ENCODE results near the gene PRDM1.

The PRDM1 gene

DNA sequence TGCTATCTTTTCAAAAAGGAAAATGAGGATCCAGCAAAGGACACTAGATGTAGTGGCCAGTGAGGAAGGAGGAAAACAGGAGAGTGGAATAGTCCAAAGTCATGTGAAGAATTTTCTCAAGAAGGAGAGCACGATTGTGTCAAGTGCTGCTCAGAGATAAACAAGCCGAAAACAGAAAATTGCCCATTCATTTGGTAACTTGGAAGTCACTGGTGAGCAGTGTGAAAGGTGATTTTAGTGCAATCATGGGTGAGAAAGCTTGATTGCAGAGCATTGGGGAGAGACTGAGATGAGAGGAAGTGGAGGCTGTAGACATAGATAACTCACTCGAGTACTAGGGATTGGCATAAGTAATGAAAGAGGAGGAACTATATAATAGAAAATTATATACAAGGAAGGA, 26.0 kb upstream of the PRDM1 start:
- H2AFZ ChIP-seq (ENCODE audit: low read length): no peak overlapping the region
- peaks cover 8% of the 10 kb centered on the region for H3K4me1 ChIP-seq (ENCODE audit: insufficient read depth, low read length, poor library complexity, severe bottlenecking)
- no peaks in the 10 kb centered on the region for H3F3A ChIP-seq (ENCODE audit: low read depth)
- H3K36me3 ChIP-seq (ENCODE audit: insufficient read depth, low read length): no peaks in the 10 kb centered on the region
- H3K9me2 ChIP-seq (replicated peaks; ENCODE audit: low read depth, low read length): no peaks in the 10 kb centered on the region
- H3K79me2 ChIP-seq (ENCODE audit: insufficient read depth, low read length): no peaks in the 10 kb centered on the region
- no peak overlapping the region for H3K4me3 ChIP-seq (ENCODE audit: low read length, poor library complexity, severe bottlenecking)
- H4K20me1 ChIP-seq (ENCODE audit: insufficient read depth, low read length, poor library complexity, severe bottlenecking): no peaks in the 10 kb centered on the region
- H3K4me2 ChIP-seq (ENCODE audit: low read depth, low read length, poor library complexity, severe bottlenecking): no peak overlapping the region
- no peak overlapping the region for H3K9ac ChIP-seq (ENCODE audit: low read depth, low read length, poor library complexity, severe bottlenecking)
- H3K27me3 ChIP-seq (ENCODE audit: insufficient read depth, low read length, poor library complexity, severe bottlenecking): peaks cover 37% of the 10 kb centered on the region
- no peak for TF ChIP-seq EZH2phosphoT487 (IDR thresholded peaks at IDR 0.05; ENCODE audit: borderline replicate concordance)
- TF ChIP-seq, protein P1, sequence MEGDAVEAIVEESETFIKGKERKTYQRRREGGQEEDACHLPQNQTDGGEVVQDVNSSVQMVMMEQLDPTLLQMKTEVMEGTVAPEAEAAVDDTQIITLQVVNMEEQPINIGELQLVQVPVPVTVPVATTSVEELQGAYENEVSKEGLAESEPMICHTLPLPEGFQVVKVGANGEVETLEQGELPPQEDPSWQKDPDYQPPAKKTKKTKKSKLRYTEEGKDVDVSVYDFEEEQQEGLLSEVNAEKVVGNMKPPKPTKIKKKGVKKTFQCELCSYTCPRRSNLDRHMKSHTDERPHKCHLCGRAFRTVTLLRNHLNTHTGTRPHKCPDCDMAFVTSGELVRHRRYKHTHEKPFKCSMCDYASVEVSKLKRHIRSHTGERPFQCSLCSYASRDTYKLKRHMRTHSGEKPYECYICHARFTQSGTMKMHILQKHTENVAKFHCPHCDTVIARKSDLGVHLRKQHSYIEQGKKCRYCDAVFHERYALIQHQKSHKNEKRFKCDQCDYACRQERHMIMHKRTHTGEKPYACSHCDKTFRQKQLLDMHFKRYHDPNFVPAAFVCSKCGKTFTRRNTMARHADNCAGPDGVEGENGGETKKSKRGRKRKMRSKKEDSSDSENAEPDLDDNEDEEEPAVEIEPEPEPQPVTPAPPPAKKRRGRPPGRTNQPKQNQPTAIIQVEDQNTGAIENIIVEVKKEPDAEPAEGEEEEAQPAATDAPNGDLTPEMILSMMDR (conservative IDR thresholded peaks at IDR 0.05; ENCODE audit: low read length): no peak
- no peaks in the 10 kb centered on the region for H3K9me3 ChIP-seq (ENCODE audit: insufficient read depth, low read depth, low read length)

- Histone ChIP-seq H3K9ac (ENCODE audit: low read depth, low read length, poor library complexity, severe bottlenecking) (no peak overlapping the region), H3F3A (ENCODE audit: low read depth) (no peaks in the 10 kb centered on the region), H3K9me3 (ENCODE audit: insufficient read depth, low read depth, low read length) (no peaks in the 10 kb centered on the region), H3K36me3 (ENCODE audit: insufficient read depth, low read length) (no peaks in the 10 kb centered on the region), H3K9me2 (replicated peaks; ENCODE audit: low read depth, low read length) (no peaks in the 10 kb centered on the region), H3K27me3 (ENCODE audit: insufficient read depth, low read length, poor library complexity, severe bottlenecking) (peaks cover 21% of the 10 kb centered on the region), H2AFZ (ENCODE audit: low read length) (no peak overlapping the region), H3K4me2 (ENCODE audit: low read depth, low read length, poor library complexity, severe bottlenecking) (no peak overlapping the region), H4K20me1 (ENCODE audit: insufficient read depth, low read length, poor library complexity, severe bottlenecking) (no peaks in the 10 kb centered on the region), H3K79me2 (ENCODE audit: insufficient read depth, low read length) (no peaks in the 10 kb centered on the region), H3K4me3 (ENCODE audit: low read length, poor library complexity, severe bottlenecking) (no peak overlapping the region), H3K4me1 (ENCODE audit: insufficient read depth, low read length, poor library complexity, severe bottlenecking) (no peaks in the 10 kb centered on the region)
- TF ChIP-seq, protein P1 (conservative IDR thresholded peaks at IDR 0.05; ENCODE audit: low read length): no peak
- TF ChIP-seq EZH2phosphoT487 (IDR thresholded peaks at IDR 0.05; ENCODE audit: borderline replicate concordance): no peak
Observed at GRCh38 chr6:106063448-106063850, 22.7 kb upstream of the PRDM1 start.

DNA sequence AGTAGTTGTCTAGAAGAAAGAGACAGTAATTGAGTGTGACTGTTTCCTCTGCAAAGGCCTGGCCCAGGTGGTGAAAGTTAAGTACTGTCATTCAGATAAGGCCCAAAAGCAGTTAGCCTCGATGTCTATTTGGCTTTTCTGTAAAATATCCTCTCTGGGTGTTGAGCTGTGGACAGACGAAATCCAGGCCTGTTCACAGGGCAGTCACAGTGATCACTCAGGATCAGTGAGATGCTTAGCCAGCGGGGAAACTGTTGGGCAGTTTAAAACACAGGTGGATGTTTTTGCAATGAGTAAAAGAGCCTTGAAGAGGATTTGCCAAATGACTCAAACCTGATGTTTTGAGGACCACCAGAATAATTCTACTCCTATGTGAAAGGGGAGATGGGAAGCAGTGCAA, 22.0 kb upstream of the PRDM1 start:
- TF ChIP-seq, protein P1 (conservative IDR thresholded peaks at IDR 0.05; ENCODE audit: low read length): no peak
- TF ChIP-seq EZH2phosphoT487 (IDR thresholded peaks at IDR 0.05; ENCODE audit: borderline replicate concordance): no peak
- Histone ChIP-seq H2AFZ (ENCODE audit: low read length) (no peak overlapping the region), H3K79me2 (ENCODE audit: insufficient read depth, low read length) (no peaks in the 10 kb centered on the region)

More for the DNA sequence above, 22.0 kb upstream of the PRDM1 start:
- Histone ChIP-seq H3K9me3 (ENCODE audit: insufficient read depth, low read depth, low read length) (no peaks in the 10 kb centered on the region), H3K9me2 (replicated peaks; ENCODE audit: low read depth, low read length) (no peaks in the 10 kb centered on the region), H3K36me3 (ENCODE audit: insufficient read depth, low read length) (no peaks in the 10 kb centered on the region), H3F3A (ENCODE audit: low read depth) (no peaks in the 10 kb centered on the region), H3K9ac (ENCODE audit: low read depth, low read length, poor library complexity, severe bottlenecking) (no peak overlapping the region), H3K4me1 (ENCODE audit: insufficient read depth, low read length, poor library complexity, severe bottlenecking) (no peaks in the 10 kb centered on the region), H3K4me3 (ENCODE audit: low read length, poor library complexity, severe bottlenecking) (no peak overlapping the region), H3K27me3 (ENCODE audit: insufficient read depth, low read length, poor library complexity, severe bottlenecking) (peaks cover 14% of the 10 kb centered on the region), H4K20me1 (ENCODE audit: insufficient read depth, low read length, poor library complexity, severe bottlenecking) (no peaks in the 10 kb centered on the region), H3K4me2 (ENCODE audit: low read depth, low read length, poor library complexity, severe bottlenecking) (no peak overlapping the region)

All from Loucy (cell line).